KMS-11 (cell line): ENCODE data around the gene SMCR8.

Experiments
- H2AFZ ChIP-seq: fragments of 200-600 bp; sonication (generic); 2 replicates; pipeline ENCODE4 v1.6.1; 2016; ENCODE audit warnings: antibody characterized with exemption, mixed run types, low read depth
- H3K27ac ChIP-seq: fragments of 200-600 bp; sonication (generic); 2 replicates; pipeline ENCODE4 v1.6.1; 2016; ENCODE audit warnings: mild to moderate bottlenecking, mixed run types
- H3K27me3 ChIP-seq: fragments of 200-600 bp; sonication (generic); 2 replicates; pipeline ENCODE4 v1.6.1; 2017; ENCODE audit warnings: mild to moderate bottlenecking, low read depth, mixed run types, moderate library complexity; ENCODE audit not compliant: insufficient read depth
- H3K36me3 ChIP-seq: fragments of 200-600 bp; sonication (generic); 2 replicates; pipeline ENCODE4 v1.6.1; 2017; ENCODE audit warnings: mild to moderate bottlenecking, mixed run types; ENCODE audit not compliant: insufficient read depth
- H3K4me1 ChIP-seq: fragments of 200-600 bp; sonication (generic); 2 replicates; pipeline ENCODE4 v1.6.1; 2016; ENCODE audit warnings: mild to moderate bottlenecking, low read depth, mixed run types; ENCODE audit not compliant: poor library complexity, severe bottlenecking
- H3K4me2 ChIP-seq: fragments of 200-600 bp; sonication (generic); 2 replicates; pipeline ENCODE4 v1.7.0; 2016; ENCODE audit warnings: mild to moderate bottlenecking, mixed run types
- H3K4me3 ChIP-seq: fragments of 200-600 bp; sonication (generic); IDR thresholded peaks from 2 replicates; pipeline ENCODE4 v1.6.1; 2017; ENCODE audit warnings: low read depth, low read length, mixed read lengths; ENCODE audit not compliant: insufficient read depth
- H3K79me2 ChIP-seq: fragments of 200-600 bp; sonication (generic); 2 replicates; pipeline ENCODE4 v1.6.1; 2016; ENCODE audit warnings: low read depth, mixed run types; ENCODE audit not compliant: insufficient read depth
- H3K9ac ChIP-seq: fragments of 200-600 bp; sonication (generic); 2 replicates; pipeline ENCODE4 v1.6.1; 2016; ENCODE audit warnings: mild to moderate bottlenecking, mixed run types
- H4K20me1 ChIP-seq: fragments of 200-600 bp; sonication (generic); 2 replicates; pipeline ENCODE4 v1.6.1; 2016; ENCODE audit warnings: mild to moderate bottlenecking, mixed run types; ENCODE audit not compliant: insufficient read depth
- TF ChIP-seq, protein P1 (sequence below): fragments of 200-600 bp; sonication (generic); conservative IDR thresholded peaks from 2 replicates; pipeline ENCODE4 v1.6.1; 2017; ENCODE audit warnings: low read depth, mild to moderate bottlenecking, antibody characterized with exemption, low read length, moderate library complexity, mixed read lengths

Gene SMCR8

GRCh38 chr17:18318117-18318516 is 3.0 kb downstream of the SMCR8 start:
- no peak overlapping the region for H2AFZ ChIP-seq
- H3K9ac ChIP-seq, result no peak overlapping the region
- peaks cover 59% of the 10 kb centered on the region for H3K4me1 ChIP-seq
- TF ChIP-seq, protein P1, sequence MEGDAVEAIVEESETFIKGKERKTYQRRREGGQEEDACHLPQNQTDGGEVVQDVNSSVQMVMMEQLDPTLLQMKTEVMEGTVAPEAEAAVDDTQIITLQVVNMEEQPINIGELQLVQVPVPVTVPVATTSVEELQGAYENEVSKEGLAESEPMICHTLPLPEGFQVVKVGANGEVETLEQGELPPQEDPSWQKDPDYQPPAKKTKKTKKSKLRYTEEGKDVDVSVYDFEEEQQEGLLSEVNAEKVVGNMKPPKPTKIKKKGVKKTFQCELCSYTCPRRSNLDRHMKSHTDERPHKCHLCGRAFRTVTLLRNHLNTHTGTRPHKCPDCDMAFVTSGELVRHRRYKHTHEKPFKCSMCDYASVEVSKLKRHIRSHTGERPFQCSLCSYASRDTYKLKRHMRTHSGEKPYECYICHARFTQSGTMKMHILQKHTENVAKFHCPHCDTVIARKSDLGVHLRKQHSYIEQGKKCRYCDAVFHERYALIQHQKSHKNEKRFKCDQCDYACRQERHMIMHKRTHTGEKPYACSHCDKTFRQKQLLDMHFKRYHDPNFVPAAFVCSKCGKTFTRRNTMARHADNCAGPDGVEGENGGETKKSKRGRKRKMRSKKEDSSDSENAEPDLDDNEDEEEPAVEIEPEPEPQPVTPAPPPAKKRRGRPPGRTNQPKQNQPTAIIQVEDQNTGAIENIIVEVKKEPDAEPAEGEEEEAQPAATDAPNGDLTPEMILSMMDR, result no peak
- H3K4me3 ChIP-seq, result no peak overlapping the region
- no peaks in the 10 kb centered on the region for H3K36me3 ChIP-seq
- H4K20me1 ChIP-seq, result no peaks in the 10 kb centered on the region
- H3K27ac ChIP-seq, result no peak overlapping the region
- H3K27me3 ChIP-seq, result no peaks in the 10 kb centered on the region
- H3K79me2 ChIP-seq, result peaks cover 29% of the 10 kb centered on the region
- H3K4me2 ChIP-seq, result no peak overlapping the region

GRCh38 chr17:18318771-18319450 is 3.8 kb downstream of the SMCR8 start:
- Histone ChIP-seq H3K27me3 (no peaks in the 10 kb centered on the region), H3K79me2 (peaks cover 21% of the 10 kb centered on the region), H3K4me2 (no peak overlapping the region), H2AFZ (no peak overlapping the region), H3K27ac (no peak overlapping the region), H3K4me3 (no peak overlapping the region), H3K36me3 (no peaks in the 10 kb centered on the region), H4K20me1 (no peaks in the 10 kb centered on the region), H3K9ac (no peak overlapping the region), H3K4me1 (peaks cover 61% of the 10 kb centered on the region)
- TF ChIP-seq, protein P1, result no peak

DNA sequence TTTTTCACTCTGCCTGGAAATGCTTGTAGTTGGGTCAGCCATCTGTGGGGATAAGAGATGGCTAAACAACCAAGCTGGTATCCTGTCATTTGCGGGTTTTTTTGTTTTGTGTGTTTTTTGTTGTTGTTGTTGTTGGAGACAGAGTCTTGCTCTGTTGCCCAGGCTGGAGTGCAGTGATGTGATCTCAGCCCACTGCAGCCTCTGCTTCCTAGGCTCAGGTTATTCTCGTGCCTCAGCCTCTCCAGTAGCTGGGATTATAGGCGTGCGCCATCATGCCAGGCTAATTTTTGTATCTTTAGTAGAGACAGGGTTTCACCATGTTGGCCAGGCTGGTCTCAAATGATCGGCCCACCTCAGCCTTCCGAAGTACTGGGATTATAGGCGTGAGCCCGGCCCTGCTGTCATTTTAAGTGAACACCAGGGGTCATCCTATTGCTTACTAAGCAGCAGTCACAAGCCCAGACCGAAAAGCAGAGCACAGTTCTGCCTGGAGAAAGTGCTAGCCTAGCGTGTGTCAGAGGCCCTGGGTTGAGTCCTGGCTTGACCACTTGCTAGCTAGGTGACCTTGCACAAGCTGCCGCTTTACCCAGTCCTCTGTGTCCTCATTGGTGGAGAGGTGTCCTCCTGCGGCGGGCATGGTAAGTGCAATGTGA is 4.6 kb downstream of the SMCR8 start:
- Histone ChIP-seq H3K4me3 (no peak overlapping the region), H3K4me1 (peaks cover 70% of the 10 kb centered on the region), H3K27me3 (no peaks in the 10 kb centered on the region), H4K20me1 (no peaks in the 10 kb centered on the region), H2AFZ (no peak overlapping the region), H3K4me2 (peak overlapping the region; percentile 36; the same call in 1 of the 2 replicates), H3K27ac (no peak overlapping the region), H3K9ac (no peak overlapping the region), H3K36me3 (no peaks in the 10 kb centered on the region), H3K79me2 (peaks cover 15% of the 10 kb centered on the region; the same call in 1 of the 2 replicates)
- TF ChIP-seq, protein P1, result peak; percentile 63

DNA sequence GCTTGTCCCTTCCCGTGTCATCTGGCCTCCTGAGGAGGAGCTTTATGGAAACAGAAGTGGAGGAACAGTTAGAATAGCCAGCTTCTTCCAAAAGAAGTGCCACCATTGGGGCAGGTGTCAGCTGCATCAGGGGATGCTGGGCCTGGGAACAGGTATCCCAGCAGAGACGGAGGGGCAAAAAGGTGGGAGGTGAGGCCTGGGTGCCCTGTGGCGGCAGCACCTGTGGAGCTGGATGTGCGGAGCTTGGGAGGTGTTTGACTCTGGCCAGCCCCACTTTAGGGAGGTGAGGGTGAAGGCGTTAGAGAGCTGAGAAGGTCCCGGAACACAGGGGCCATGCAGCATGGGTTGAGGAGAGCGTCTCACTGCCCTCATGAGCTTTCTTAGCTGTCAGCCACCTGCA is 5.2 kb downstream of the SMCR8 start:
- no peak overlapping the region for H3K27ac ChIP-seq
- H2AFZ ChIP-seq, result no peak overlapping the region
- H3K9ac ChIP-seq, result no peak overlapping the region
- no peaks in the 10 kb centered on the region for H3K36me3 ChIP-seq
- no peak overlapping the region for H3K4me3 ChIP-seq
- no peaks in the 10 kb centered on the region for H3K27me3 ChIP-seq
- peaks cover 75% of the 10 kb centered on the region for H3K4me1 ChIP-seq
- peak overlapping the region; percentile 36; the same call in 1 of the 2 replicates for H3K4me2 ChIP-seq
- H4K20me1 ChIP-seq, result no peaks in the 10 kb centered on the region
- TF ChIP-seq, protein P1, result no peak
- H3K79me2 ChIP-seq, result peaks cover 15% of the 10 kb centered on the region; the same call in 1 of the 2 replicates
